ENCODE results near the gene NINL.

Gene NINL

DNA sequence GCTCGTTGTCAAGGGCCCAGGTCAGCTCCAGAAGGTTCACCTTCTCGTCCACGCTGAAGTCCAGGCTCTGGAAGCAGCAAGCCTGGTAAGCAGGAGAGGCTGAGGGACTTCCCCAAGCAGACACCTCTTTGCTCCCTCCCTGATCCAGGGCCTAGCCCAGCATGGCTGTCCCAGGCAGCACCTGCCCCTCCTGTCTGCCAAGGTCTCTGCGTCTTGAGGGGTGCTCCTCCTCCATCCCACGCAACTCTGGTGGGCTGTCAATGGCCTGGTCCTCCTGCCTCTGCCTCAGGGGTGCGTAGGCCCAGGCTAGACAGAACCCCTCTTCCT, 87.1 kb downstream of the NINL start:
- no peak for DNase-seq

DNA sequence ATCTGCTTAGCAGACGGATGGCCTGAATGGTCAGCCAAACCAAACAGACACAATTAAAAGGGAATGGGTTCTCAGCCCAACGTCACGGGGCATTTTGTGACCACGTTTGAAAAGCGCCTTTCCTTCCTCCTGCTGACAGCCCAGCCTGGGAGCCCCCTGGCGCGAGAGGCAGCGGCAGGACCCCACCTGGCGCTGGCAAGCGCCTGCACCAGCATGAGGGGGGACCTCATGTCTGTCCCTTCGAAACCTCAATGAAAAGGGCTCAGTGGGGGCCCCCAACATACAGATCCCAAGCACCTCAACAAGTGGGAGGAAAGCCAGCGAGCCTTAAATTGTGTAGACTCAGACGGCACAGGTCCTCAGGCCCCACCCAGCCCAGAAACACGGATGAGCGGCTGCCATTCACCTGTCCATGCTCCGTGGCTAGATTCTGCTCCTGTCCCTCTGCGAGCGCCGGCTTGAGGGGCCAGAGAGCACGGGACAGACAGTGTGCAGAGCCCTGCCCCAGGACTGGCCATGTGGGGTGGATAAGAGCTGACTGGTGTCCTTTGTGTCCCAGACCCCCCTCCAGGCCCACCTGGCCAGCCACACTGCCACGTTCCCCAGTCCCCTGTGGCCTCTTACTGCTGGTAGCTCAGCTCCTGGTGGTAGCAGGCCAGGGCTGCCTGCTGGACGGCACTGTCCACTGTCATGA, 87.6 kb downstream of the NINL start:
- no peak for DNase-seq

DNA sequence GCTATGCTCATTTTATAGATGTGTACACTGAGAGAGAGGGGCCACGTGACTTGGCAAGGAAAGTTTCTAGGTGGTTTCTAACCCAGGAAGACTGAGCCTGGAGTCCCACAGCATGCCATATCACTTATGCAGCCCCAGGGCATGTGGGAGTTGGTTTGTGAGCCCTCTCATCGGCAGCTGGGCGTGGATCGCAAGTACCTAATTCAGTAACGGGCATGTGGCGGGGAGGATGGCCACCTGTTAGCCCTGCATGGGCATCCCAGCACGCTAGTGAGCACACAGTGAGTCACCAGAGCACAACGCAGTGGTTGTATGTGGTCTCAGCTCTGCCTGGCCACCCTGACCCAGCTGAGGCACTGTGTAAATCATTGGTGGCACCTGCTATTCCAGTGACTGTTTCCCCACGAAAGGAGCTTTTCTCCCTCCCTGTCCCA, 88.3 kb downstream of the NINL start:
- DNase-seq = no peak

DNA sequence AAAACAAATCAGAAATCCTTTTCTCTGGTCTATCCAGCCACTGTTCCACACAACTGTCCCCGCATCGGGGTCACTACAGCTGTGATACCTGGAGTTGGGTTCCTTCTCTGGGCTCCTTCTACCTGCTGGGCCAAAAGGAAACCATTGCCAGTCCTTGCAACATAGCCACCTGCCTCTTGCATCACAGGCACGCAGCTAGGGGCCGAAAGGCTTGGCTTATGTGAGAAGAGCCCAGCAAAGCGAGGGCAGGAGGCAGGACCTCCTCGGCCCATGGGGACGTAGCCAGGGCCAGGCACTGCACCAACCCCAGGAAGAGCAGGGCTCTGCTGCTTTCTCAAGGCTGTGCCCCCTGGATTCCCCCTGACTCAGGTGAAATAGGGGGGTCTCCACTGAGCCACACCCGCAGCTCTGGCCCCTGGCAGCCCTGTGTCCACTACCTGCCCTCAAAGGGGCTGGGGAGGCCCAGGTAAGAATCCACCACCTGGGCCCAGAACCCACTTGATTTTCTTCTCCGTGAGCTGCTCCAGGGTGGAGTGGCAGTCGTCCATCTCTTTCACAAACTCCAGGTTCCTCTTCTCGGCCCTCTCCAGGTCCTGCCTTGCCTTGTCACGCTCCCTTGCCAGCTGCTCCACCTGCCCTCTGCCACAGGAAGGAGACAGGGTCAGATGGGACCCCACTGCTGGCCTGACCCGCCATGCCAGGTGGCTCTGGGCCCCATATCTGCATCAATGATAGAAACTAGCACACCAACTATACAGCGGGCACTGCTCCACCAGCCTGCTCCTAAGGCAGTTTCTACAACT, 89.0 kb downstream of the NINL start:
- DNase-seq = no peak

DNA sequence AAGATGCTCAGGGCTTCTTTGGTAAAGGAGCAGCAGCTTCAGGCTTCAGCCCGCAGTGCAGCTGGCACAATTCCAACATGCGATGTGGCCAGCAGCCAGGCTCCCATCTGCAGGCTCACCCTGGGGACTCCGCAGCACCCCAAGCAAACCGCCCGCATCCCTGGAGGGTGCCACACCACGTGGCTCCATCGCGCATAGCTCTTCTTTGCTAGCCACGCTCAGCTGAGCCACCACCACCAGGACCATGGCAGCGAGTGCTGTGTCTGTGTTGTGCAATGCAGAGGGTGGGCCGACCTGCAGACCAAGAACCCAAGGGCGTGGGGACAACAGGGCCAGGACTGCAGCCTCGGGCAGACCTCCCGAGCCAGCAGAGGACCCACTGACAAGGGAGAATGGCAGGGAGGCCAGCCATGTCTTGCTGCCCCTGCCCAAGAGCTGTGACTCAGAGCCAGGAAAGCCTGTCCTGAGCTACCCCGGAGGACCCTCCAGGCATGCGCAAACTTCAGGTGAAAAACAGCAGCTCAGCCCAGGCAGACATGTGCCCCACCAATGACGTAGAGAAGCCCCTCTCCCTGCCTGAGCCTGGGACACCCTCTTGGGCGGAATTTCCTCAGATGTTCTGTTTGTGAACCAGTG, 90.0 kb downstream of the NINL start:
- DNase-seq = no peak

DNA sequence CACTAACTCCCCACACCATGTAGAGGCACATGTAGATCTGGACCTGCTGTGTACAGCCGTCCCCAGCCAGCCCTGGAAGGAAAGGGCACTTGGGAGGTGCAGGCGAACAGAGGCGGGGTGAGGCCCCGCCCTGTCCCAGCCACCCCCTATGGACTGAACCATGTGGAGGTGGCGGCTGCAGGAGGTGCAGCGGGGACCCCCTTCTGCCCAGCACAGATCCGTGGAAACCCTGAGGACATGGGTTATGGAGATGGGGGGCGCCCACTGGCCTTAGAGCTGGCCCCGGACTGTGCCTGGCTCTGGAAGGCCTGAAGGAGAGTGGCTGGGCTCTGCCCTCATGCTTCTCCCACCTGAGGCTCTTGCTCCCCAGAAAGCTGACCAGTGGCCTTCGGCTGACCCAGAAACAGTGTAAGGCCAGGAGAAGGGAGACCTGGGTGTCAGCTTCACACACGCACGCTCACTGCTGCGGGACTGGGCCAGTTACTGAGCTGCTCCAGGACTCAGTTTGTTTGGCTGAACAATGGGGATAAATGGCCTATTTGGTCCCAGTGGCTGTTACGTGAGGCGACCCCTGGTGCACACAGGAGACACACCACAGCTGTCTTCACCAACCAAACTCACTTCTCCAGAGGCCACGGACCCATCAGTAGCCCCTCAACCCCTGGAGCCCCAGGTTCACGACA, 90.7 kb downstream of the NINL start:
- no peak for DNase-seq

DNA sequence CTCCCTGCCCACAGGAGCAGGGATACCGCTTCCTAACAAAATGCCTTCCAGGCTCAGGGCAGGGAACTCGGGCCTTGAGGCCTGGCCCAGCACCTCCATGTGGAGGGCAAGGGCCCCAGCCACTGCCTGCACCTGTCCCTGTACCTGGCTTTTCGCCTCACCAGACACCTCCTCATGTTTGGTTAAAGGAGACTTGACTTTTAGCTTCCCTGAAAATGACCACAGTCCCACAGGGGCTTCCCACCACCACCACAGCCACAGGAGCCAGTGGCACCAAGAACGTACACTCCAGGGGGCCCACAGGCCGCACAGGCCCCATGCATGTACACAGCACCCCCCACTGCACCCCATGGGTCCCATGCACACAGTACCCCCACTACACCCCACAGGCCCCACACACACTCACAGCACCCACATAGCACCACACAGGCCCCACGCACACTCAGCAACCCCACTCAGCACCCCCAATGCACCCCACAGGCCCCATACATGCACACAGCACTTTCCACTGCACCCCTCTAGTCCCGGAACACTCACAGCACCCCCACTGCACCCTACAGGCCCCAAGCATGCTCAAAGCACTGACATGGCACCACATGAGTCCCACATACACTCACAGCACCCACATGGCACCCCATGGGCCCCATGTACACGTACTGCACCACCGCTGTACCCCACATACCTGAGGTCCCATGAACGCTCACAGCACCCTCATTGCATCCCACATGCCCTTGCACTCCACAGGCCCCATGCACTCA, 91.4 kb downstream of the NINL start:
- DNase-seq = no peak

DNA sequence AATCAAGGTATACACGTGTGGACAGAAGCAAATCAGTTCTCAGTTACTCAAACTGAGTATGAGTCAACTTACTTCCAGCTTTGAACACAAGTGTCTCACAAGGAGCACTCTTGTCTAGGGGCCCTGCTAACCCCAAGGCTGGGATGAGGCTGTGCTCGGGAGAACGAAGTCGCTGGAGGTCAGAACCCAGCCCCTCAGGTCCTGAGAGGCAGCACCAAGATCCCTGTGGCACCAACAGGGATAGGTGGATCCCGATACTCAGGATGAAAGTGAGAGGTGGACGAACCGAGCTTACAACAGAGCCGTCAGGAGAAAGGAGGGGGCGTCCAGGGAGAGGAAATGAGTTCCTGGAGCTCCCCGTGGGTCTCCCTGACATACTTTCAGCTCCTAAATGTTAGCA, 92.2 kb downstream of the NINL start:
- no peak for DNase-seq

DNA sequence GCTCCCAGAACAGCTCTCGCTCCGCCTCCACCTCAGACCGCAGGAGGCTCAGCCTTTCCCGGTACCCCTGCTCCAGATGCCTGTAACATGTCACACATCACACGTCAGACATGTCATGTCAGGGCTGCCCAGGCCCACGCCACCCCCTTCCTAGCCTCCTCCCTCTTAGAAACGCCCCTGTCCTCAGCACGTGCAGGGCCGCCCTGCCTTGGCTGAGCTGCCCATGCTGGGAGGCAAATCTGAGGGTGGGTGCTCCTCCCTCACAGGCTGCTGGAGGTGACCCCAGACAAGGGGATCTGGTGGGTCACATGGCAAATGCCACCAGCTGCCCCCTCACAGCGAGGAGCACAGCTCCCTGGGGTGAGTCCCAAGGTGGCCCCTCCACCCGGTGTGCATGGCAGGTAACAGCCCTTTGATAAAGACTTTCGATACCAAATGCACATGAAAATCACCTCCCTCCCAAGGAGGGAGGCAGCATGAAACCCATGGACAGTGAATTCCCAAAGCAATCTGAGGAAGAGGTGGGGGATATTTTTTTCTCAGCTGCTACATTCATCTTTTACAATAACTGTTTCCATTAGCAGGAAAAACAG, 93.8 kb downstream of the NINL start:
- DNase-seq = no peak

DNA sequence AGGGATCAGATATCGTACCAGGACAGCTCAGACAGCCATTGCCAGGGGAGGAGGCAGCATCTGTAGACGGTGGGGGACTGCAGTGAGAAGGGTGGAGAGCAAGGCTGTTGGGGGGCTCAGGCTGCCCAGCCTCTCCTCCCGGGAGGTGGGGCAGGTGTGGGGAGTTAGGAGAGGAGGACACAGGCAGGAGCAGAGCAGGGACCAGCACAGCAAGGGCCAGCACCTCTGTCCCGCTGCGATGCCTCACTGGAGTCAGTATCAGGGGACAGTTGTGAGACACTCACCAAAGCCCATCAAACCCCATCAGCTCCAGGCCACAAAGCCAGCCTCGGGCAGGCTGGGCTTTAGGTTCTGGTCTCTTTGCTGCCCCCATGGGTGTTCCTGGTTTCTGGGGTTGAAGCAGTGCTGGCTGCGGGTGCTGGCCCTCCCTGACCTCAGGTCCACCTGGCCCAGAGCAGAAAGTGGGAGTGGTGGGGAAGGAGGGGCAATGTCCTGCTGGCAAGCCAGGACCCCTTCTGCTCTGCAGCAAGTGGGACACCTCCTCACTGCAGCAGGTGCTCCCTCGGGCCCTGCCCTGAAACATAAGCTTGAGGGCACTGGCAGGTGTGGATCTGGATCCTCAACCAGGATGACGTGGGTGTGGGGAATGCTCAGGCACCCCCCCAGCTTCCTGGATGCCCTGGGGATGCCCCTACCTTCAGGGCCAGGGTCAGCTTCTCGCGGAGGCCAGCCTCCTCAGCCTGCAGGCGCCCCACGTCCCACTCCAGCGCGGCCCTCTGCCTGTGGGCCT, 94.5 kb downstream of the NINL start:
- no peak for DNase-seq

DNA sequence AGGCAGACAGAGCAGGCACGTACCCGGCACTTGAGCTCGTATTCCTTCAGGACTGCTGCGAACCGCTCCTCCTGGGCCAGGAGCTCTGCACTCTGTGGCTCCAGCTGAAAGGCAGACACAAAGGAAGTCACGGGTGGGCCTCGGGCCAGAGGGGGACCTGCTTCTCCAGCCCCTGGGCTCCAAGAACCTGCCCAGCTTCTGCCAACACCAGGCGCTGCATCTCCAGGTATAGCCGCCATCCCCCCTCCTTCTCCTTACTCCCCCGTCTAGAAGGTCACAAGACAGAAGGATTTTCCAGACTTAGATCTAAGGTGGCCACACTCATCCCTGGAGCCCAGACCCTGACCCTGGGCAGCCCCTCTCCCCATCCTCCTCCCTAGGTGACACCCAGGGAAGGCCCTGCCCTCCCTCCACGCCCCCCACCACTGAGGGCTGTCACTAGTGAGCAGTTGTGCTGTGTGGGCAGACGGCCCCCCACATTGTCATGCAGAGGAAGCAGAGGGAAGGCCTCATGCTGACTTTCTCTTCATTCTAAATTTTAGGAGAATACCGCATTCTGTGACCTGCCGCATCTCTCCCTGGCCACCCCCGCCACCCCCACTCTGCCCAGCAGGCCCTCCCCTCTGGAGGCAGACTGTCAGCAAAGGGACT, 96.0 kb downstream of the NINL start:
- no peak for DNase-seq

DNA sequence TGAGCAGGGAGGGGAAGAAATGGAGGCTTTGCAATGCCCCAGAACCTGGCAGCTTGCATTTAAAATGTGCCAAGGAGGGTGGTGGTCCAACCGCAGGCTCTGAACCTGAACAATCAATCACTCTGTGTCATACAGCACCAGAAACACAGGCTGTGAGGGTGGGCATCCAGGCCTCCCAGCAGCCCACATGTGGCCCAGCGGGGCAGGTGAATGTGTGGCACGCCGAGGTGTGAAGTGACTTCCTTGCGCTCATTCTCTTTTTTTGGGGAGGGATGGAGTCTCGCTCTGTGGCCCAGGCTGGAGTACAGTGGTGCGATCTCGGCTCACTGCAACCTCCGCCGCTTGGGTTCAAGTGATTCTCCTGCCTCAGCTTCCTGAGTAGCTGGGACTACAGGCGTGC, 97.4 kb downstream of the NINL start:
- no peak for DNase-seq

DNA sequence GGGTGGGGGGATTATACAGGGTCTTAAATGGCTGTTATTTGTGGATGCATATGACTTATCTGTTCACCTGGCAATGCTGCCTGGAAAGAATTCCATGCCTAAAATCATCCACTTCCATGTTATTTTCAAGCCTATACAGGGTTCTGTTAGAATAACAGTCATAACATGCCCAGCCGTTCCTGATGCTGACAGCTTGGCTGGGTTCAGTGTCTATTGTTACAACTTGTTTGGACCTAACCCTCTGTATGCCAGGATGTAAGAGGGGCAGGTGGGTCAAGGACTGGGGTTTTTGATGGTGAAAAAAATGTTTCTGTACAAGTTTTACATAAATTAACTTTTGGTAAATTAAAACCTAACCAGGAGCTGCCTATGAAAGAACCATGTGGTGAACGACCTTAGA, 98.0 kb downstream of the NINL start:
- DNase-seq = no peak

DNA sequence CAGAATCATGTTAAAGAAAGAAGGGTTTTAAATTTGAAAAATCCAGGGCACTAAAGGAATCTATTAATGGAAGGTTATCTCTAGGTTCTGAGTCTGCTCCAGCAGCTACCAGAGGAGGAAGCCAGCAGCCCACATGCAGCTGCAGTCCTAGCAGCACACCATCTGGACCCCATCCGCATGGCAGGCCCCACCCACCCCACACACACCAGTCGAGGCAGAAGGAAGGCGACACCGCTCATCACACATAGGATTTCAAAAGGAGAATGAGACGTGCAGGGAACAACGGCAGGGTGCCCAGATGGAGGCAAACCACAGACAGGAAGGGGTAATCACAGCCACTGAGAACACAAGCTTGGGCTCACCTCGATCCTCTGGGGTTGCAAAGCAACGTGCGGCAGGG, 99.0 kb downstream of the NINL start:
- no peak for DNase-seq

DNA sequence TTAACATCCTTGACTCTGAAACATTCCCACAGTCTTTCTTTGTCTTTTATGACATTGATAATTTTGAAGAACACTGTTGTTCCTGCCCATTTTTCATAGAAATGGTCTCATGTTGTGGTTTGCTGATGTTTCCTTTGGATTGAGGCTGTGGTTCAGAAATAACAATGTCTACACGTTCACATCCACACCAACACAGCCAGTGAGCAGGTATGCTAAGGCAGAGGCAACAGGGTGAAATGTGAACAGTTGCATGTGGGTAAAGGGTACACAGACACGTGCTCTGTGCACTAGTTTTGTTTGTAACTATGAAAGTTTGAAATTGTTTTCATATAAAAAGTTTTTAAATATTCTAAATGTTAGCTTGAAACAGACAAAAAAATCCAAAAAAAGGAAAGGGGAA, 99.5 kb downstream of the NINL start:
- no peak for DNase-seq

DNA sequence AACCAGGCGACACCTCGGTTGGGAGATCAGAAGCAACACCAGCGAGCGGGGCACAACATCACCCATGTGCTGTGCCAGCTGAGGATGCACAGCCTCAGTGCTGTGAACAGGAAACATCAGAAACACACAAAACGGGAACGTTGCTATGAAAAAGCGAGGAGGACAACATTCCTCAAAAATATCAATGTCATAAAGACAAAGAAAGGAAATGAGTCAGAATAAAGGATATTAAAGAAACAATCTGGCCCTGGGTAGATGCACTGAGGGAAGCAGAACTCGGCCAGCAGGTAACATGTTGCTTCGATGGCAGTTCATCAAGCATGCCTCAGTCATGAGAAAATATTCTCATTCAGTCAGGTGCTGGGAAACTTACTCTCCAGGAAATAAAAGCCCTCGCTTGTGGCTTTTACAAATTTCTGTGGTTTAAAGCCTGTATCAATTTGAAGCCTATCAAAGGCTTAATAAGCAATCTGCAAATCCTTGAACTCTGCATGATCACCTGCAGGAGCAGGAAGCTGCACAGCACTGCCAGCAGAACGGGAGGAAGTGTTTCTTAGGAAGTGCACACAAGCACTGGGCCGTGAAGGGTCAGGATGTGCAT, 100.3 kb downstream of the NINL start:
- no peak for DNase-seq

DNA sequence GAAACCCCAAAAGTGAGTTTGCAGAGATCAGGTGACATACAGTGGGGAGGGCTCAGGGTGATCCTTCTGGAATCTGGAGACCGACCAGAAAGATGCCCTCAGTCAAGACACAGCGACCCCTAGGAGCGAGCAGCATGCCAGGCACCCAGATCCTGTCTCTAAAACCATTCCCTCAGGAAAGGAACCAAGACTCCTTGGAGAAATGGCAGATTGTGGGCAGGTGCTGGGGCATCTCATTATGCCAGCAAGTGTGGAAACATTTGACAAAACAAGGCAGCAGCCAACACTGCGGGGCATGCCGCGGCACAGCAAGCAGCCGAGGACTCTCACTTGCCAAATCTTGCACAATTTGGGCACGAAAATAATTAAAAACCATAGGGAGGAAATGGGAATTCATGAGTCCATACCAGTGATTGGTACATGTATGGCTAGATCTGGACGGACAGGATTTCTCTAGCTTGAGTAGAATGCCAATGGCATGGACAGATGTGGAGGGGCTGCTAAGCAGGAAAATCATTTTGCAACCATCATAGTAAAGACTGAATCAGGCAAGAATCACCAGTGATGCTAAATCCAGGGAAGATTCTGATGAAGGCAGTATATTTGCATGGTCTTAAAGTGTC, 101.0 kb downstream of the NINL start:
- DNase-seq = no peak

DNA sequence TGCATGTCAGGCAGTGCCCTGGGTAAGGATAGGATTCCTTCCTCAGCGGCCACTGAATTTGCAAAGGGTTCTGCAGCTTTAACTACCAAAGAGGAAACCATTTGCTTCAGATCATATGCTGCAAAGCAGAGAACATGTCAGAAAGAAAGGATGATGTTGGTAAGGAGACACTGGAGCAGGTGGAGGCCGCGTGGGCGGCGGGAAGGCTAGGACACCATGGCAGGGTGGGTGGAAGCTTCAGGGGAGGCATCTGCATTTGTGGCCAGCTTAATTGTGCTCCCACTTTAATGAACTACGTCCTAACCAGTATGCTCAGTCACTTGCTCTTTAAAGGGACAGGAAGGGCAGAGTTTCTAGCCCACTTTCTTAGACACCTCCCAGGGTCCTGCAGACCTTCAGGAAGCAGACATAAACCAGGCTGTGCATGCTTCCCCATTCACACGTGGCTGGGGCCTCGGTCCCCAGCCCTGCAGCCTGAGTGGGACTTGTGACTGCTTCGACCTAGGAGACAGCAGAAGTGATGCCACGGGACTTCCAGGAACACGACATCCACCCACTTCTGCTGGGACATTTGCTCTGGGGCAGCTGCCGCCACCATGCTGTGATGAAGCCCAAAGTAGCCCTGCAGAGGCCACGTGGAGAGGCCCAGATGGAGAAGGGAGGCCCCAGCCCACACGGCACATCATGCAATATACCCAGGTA, 101.7 kb downstream of the NINL start:
- no peak for DNase-seq

DNA sequence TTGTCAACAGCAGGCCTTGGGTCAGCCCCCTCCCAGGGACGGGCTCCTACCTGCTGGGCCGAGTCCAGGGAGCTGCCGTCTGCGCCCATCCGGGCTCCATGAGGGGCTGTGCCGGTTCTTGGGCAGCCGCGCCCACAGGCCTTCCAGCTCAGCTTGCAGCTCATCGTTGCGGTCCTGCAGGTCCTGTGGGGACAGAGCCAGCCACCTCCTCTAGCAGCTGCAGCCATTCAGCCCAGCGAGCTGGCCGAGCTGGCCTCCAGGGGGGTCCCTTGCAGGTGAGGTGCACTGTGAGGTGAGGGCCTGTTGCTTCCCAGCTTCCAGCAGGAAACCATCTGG, 103.4 kb downstream of the NINL start:
- no peak for DNase-seq
